Common myeloid progenitor, CD34-positive (primary cell): ENCODE results near the gene BACH2.
"Not testable (repeated sequence)": the region's sequence is repeated elsewhere in the genome, so short reads cannot be mapped to it uniquely, and the experiment has no call there.

ENCODE experiments used
- CTCF ChIA-PET: fragments of 350-600 bp; sonication (Branson Sonifier 250); formaldehyde crosslinking; loops from one replicate; lab custom pipeline; 2021; ENCODE audit warnings: antibody characterized with exemption; lab: Charles Lee
- POLR2A ChIA-PET: fragments of 350-600 bp; sonication (Branson Sonifier 250); formaldehyde crosslinking; loops from one replicate; lab custom pipeline; 2021; ENCODE audit warnings: antibody characterized with exemption; lab: Charles Lee
- DNase-seq, 3 donors: peaks; one replicate each; pipeline versions ENCODE4 v3.0.0 to v3.0.0-alpha.2; 2013
- H3K27ac ChIP-seq, 2 experiments: 1 replicate in 1 of 2; 2 replicates in 1 of 2; pipeline ENCODE4 v1.7.0; 2013; ENCODE audit warnings: inconsistent platforms in 2 of 2, low read length in 2 of 2, mild to moderate bottlenecking in 2 of 2, low read depth in 1 of 2, moderate library complexity in 1 of 2; ENCODE audit not compliant: severe bottlenecking in 2 of 2, insufficient read depth in 1 of 2, poor library complexity in 1 of 2
- H3K27me3 ChIP-seq, 5 experiments: replicated peaks in 2 of 5; 1 replicate in 3 of 5; 2 replicates in 2 of 5; pipeline versions ENCODE4 v1.6.1 to v1.7.0; 2013; ENCODE audit warnings: low read length in 4 of 5, mild to moderate bottlenecking in 2 of 5, moderate library complexity in 2 of 5, inconsistent platforms in 1 of 5; ENCODE audit not compliant: insufficient read depth in 5 of 5, control insufficient read depth in 4 of 5
- H3K36me3 ChIP-seq, 4 experiments: 1 replicate in 2 of 4; 2 replicates in 2 of 4; pipeline versions ENCODE4 v1.6.1 to v1.7.0; 2013; ENCODE audit warnings: low read length in 3 of 4, control low read depth in 1 of 4, mild to moderate bottlenecking in 1 of 4; ENCODE audit not compliant: control insufficient read depth in 4 of 4, insufficient read depth in 4 of 4
- H3K4me1 ChIP-seq, 4 experiments: 1 replicate in 3 of 4; 2 replicates in 1 of 4; pipeline versions ENCODE4 v1.6.1 to v1.7.1; 2013; ENCODE audit warnings: low read length in 3 of 4, mild to moderate bottlenecking in 3 of 4, control low read depth in 1 of 4, inconsistent platforms in 1 of 4, moderate library complexity in 1 of 4; ENCODE audit not compliant: control insufficient read depth in 4 of 4, insufficient read depth in 4 of 4; ENCODE audit errors: control extremely low read depth in 1 of 4
- H3K4me3 ChIP-seq, 7 experiments: 1 replicate in 4 of 7; 2 replicates in 3 of 7; pipeline versions ENCODE4 v1.5.1 to v1.7.0; 2013; ENCODE audit warnings: mild to moderate bottlenecking in 7 of 7, low read length in 6 of 7, moderate library complexity in 6 of 7, inconsistent platforms in 2 of 7, low read depth in 2 of 7, control low read depth in 1 of 7; ENCODE audit not compliant: insufficient read depth in 4 of 7, control insufficient read depth in 1 of 7; ENCODE audit errors: extremely low read depth in 1 of 7
- H3K9me3 ChIP-seq, 5 experiments: 1 replicate in 4 of 5; 2 replicates in 1 of 5; pipeline versions ENCODE4 v1.6.1 to v1.7.1; 2013; ENCODE audit warnings: low read length in 4 of 5, mild to moderate bottlenecking in 2 of 5, inconsistent platforms in 1 of 5, low read depth in 1 of 5, moderate library complexity in 1 of 5; ENCODE audit not compliant: control insufficient read depth in 4 of 5, insufficient read depth in 2 of 5; ENCODE audit errors: control extremely low read depth in 1 of 5
- WGBS: methylation state at CpG from one replicate; pipeline ENCODE4 v1.1.5; 2013; ENCODE audit not compliant: insufficient coverage; 5-methylcytosine and 5-hydroxymethylcytosine counted together

BACH2 gene

DNA sequence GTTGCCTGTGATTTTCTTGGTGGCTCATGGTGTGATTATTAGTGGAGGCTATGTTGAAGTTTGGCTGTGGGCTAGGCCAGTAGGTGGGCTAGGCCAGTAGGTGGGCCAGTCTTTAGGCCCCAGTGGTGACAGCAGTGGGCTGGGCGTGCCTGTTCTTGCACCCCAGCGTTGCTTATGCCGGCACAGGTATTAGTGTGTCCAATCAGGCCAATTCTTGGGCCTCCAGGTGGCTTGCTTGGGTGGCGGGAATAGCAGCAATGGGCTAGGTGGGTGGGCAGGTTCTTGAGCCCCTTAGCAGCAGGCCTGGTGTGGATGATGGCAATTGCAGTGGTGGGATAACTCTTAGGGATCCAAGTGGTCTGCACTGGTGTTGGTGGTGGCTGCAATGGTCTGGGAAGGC lies 379.4 kb downstream of the BACH2 start:
- Histone ChIP-seq H3K36me3 (no peaks in the 10 kb centered on the region), H3K9me3 (peaks cover 3 to 10% (median 6%) of the 10 kb centered on the region in 5 experiments), H3K27ac (no peak overlapping the region), H3K27me3 (no peaks in the 10 kb centered on the region), H3K4me3 (no peak overlapping the region), H3K4me1 (no peaks in the 10 kb centered on the region)
- no peak for DNase-seq
- WGBS, result 100% methylated on average over 4 of the region's 4 CpGs
- ChIA-PET POLR2A (no interaction called here), CTCF (no interaction called here)

DNA sequence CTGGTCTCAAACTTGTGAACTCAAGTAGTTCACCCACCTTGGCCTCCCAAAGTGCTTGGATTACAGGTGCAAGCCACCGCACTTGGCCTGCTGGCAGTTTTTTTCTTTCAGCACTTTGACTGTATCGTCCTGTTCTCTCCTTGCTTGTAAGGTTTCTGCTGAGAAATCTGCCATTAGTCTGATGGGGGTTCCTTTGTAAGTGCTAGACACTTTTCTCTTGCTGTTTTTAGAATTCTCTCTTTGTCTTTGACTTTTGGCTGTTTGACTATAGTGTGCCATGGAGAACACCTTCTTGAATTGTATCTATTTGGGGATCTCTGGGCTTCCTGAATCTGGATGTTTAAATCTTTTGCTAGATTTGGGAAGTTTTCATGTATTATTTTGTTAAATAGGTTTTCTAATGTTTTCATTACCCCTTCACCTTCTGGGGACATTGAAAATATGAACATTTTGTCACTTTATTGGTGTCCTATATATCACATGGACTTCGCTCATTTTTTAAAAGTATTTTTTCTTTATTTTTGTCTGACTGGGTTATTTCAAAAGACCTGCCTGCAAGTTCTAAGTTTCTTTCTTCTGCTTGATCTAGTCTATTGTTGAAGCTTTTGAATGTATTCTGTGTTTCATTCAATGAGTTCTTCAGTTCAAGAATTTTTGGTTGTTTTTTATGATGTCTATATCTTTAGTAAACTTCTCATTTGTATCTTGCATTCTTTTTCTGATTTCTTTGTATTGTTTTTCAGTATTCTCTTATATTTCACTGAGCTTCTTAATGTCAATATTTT lies 380.3 kb downstream of the BACH2 start:
- no peaks in the 10 kb centered on the region for H3K27me3 ChIP-seq
- H3K9me3 ChIP-seq, result peaks cover 3 to 10% (median 6%) of the 10 kb centered on the region in 5 experiments
- H3K4me1 ChIP-seq, result no peaks in the 10 kb centered on the region
- WGBS, result 100% methylated on average over 2 of the region's 3 CpGs
- ChIA-PET CTCF (no interaction called here), POLR2A (no interaction called here)
- H3K27ac ChIP-seq, result no peak overlapping the region
- DNase-seq, result no peak
- no peak overlapping the region for H3K4me3 ChIP-seq
- no peaks in the 10 kb centered on the region for H3K36me3 ChIP-seq

DNA sequence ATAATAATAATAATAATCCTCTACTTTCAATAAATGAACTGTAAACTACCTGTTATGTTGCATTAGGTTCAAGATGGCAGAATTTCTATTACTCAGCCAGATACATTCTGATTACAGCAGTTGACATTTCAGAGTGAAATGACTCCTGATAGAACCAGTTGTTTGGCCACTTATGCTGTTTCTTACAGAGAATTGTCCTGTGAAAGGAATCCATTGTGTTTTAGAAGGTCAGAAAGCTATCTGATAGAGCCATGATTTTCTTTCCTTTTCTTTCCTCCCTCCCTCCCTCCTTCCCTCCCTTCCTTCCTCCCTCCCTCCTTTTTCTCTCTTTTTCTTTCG lies 385.8 kb downstream of the BACH2 start:
- CTCF ChIA-PET, result no interaction called here

DNA sequence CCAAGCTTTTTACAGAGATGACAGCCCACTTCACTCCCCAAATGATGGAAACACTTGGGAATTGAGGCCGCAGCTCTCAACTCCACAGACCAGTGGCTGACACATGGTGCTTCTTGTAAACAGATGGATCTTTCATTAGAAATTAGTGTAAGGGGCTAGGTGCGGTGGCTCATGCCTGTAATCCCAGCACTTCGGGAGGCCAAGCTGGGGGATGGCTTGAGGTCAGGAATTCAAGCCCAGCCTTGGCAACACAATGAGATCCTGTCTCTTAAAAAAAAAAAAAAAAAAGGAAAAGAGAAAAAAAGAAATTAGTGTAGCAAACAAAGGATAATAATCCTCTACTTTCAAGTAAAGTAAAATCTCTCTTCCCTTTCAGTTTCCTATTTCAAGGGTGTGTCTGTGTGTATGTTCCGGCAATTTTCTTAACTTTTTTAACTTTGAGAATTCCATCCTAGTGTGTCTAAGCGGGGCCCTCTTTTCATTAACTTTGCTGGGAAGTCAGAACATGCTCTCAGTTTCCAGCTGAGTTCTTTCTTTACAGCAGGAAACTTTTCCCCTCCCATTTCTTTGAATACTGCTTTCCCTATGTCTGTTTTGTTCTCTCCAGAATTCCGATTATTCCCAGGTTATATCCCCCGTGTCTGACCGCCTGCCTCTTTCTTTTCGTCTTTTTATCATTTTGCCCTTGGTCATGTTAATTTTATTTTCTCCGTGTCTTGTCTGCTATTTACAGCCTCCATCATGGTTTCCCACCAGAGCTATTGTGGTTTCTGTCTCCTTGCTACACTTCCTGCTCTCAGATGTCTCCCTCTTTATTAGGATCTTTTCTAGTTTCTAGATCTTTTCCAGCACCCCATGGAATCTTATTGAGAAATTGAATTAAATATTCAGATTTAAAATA lies 386.4 kb downstream of the BACH2 start:
- POLR2A ChIA-PET, CTCF ChIA-PET: not testable (repeated sequence)
- WGBS, result 70% methylated on average over 3 of the region's 10 CpGs

More for the DNA sequence above, 385.8 kb downstream of the BACH2 start:
- H3K4me1 ChIP-seq, result peaks cover 0 to 9% (median 4%) of the 10 kb centered on the region in 4 experiments
- peaks cover 0 to 4% (median 0%) of the 10 kb centered on the region in 5 experiments for H3K9me3 ChIP-seq
- no peak overlapping the region for H3K27ac ChIP-seq
- no peaks in the 10 kb centered on the region for H3K27me3 ChIP-seq
- POLR2A ChIA-PET, result no interaction called here
- H3K4me3 ChIP-seq, result no peak overlapping the region
- 0% methylated on average over 1 of the region's 1 CpG for WGBS
- peak in 2 of 3 donors; percentile 28 to 36 for DNase-seq
- no peaks in the 10 kb centered on the region for H3K36me3 ChIP-seq

DNA sequence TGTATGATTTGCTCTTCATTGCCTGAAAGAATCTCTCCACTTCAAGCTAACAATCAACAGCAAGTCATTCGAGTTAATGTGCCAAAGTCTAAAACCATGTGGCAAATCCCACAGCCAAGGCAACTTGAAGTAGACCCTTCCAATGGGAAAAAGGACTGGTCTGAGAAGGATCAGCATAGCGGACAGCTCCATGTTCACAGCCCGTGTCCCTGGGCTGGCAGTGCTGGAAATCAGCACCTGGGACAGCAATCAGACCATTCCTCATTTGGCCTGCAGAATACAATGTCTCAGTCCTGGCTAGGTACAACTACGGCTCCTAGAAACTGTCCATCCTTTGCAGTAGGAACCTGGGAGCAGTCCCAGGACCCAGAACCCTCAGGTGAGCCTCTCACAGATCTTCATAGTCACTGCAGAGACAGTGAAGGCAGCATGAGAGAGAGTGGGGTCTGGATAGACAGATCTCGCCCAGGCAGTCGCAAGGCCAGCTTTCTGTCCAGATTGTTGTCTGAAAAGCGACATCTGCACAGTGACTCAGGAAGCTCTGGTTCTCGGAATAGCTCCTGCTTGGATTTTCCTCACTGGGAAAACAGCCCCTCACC lies 401.3 kb downstream of the BACH2 start:
- 57% methylated on average over 8 of the region's 8 CpGs for WGBS
- peaks cover 0 to 18% (median 6%) of the 10 kb centered on the region in 5 experiments for H3K27me3 ChIP-seq
- no peaks in the 10 kb centered on the region for H3K36me3 ChIP-seq
- no peak overlapping the region for H3K4me3 ChIP-seq
- no peaks in the 10 kb centered on the region for H3K9me3 ChIP-seq
- peak; percentile 5 to 49 (median 47) for DNase-seq
- H3K27ac ChIP-seq, result no peak overlapping the region
- POLR2A ChIA-PET, result no interaction called here
- H3K4me1 ChIP-seq, result no peaks in the 10 kb centered on the region
- CTCF ChIA-PET, result no interaction called here

More for the DNA sequence above, 386.4 kb downstream of the BACH2 start:
- H3K36me3 ChIP-seq, H3K27me3 ChIP-seq, H3K9me3 ChIP-seq, DNase-seq, H3K27ac ChIP-seq, H3K4me1 ChIP-seq: not testable (repeated sequence)
- peak overlapping the region in 3 of 7 experiments; percentile 19 to 58 (median 49) for H3K4me3 ChIP-seq

DNA sequence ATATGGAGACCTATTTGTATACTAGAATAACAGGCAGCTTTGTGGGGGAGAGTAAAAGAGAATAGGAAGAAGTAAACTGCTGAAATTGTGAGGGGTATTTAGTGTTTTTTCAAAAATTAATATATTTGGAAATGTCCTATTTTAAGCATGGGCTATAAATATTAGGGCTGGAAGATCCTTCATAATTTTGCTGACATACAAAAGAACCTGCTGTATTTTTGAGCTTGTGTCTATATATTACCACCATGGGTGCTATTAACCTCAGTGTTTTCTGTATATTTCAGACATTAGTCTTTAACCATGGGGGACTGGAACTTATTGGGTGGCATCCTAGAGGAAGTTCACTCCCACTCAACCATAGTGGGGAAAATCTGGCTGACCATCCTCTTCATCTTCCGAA lies 402.5 kb downstream of the BACH2 start, which contains the start of gene GJA10:
Gene GJA10, plus strand, starts transcription at position 301 of the 400 bp plus-strand sequence. Its CDS starts 0 bp downstream, at position 301.
- Histone ChIP-seq H3K4me3 (no peak within 1 kb of the TSS), H3K27ac (no peak within 1 kb of the TSS), H3K4me1 (no peaks in the 10 kb centered on the region), H3K36me3 (no peaks in the 10 kb centered on the region), H3K27me3 (peaks cover 0 to 24% (median 6%) of the 10 kb centered on the region in 5 experiments), H3K9me3 (no peaks in the 10 kb centered on the region)
- CTCF ChIA-PET, result no interaction called here
- 100% methylated on average over 1 of the region's 1 CpG for WGBS
- POLR2A ChIA-PET, result no interaction called here
- no peak for DNase-seq
